A673 (cell line): ENCODE data around the gene DNAJC3. TPM values are rescaled to one million over a fixed set of nuclear protein-coding genes. Genes with fewer than 3 reads are reported as not detected.
"Not testable (repeated sequence)": the region's sequence is repeated elsewhere in the genome, so short reads cannot be mapped to it uniquely, and the experiment has no call there.

ENCODE experiments used
- BruUV-seq: library from RNA; stranded (reverse); fragments of 400-500 nt; replicated peaks from 2 replicates; lab custom pipeline; 2021; lab: Mats Ljungman, UMichigan
- CTCF ChIA-PET: fragments of 300-600 bp; sonication (Branson Sonifier 250); formaldehyde crosslinking; loops from one replicate; lab custom pipeline; 2022; ENCODE audit warnings: antibody characterized with exemption; lab: Charles Lee
- POLR2A ChIA-PET: fragments of 300-600 bp; sonication (Branson Sonifier 250); formaldehyde crosslinking; loops from one replicate; lab custom pipeline; 2022; ENCODE audit warnings: antibody characterized with exemption; ENCODE audit not compliant: low non-redundant PET; lab: Charles Lee
- DNase-seq: peaks from one replicate; pipeline ENCODE4 v3.0.0-alpha.2; 2015; ENCODE audit warnings: low spot score
- H3K27ac ChIP-seq: fragments of 200-600 bp; sonication (generic); 2 replicates; pipeline ENCODE4 v1.5.1; 2016; ENCODE audit warnings: mixed run types, low read depth, mild to moderate bottlenecking, mixed read lengths, antibody characterized with exemption, low read length; ENCODE audit not compliant: poor library complexity, severe bottlenecking
- H3K27me3 ChIP-seq: fragments of 200-600 bp; sonication (generic); replicated peaks from 2 replicates; pipeline ENCODE4 v1.6.1; 2017; ENCODE audit warnings: mixed run types, low read depth, mild to moderate bottlenecking, mixed read lengths, antibody characterized with exemption, low read length; ENCODE audit not compliant: insufficient read depth, poor library complexity
- H3K36me3 ChIP-seq: fragments of 200-600 bp; sonication (generic); 2 replicates; pipeline ENCODE4 v1.6.1; 2016; ENCODE audit warnings: mixed run types, mild to moderate bottlenecking, mixed read lengths, antibody characterized with exemption, low read length; ENCODE audit not compliant: insufficient read depth, poor library complexity, severe bottlenecking
- H3K4me1 ChIP-seq: fragments of 200-600 bp; sonication (generic); 2 replicates; pipeline ENCODE4 v1.6.1; 2017; ENCODE audit warnings: mixed run types, mild to moderate bottlenecking, mixed read lengths, antibody characterized with exemption, low read length; ENCODE audit not compliant: insufficient read depth, poor library complexity, severe bottlenecking
- H3K4me3 ChIP-seq: fragments of 200-600 bp; sonication (generic); 2 replicates; pipeline ENCODE4 v1.5.1; 2016; ENCODE audit warnings: low read depth, mixed run types, mild to moderate bottlenecking, mixed read lengths, low read length; ENCODE audit not compliant: poor library complexity, severe bottlenecking
- H3K9me3 ChIP-seq: fragments of 200-600 bp; sonication (generic); 2 replicates; pipeline ENCODE4 v1.6.1; 2016; ENCODE audit warnings: mixed run types, low read depth, mild to moderate bottlenecking, mixed read lengths, antibody characterized with exemption, low read length; ENCODE audit not compliant: poor library complexity, severe bottlenecking
- EZH2 ChIP-seq: fragments of 200-600 bp; sonication (generic); IDR thresholded peaks from 2 replicates; pipeline ENCODE4 v1.6.1; 2017; ENCODE audit warnings: borderline replicate concordance, low read depth, mild to moderate bottlenecking, mixed read lengths, antibody characterized with exemption, low read length; ENCODE audit not compliant: poor library complexity, severe bottlenecking
- intact Hi-C: fragments of 100-400 bp; cut with micrococcal nuclease; formaldehyde crosslinking; loops from one replicate; pipeline ENCODE4 v1.10.0; 2022; ENCODE audit not compliant: unreplicated experiment
- total RNA-seq: library from RNA; stranded (reverse); gene quantifications from 2 replicates; pipeline ENCODE4 v1.2.3, GENCODE V29; 2021
- TF ChIP-seq, protein P1 (sequence below): fragments of 300-800, 200-600 bp; sonication (generic); conservative IDR thresholded peaks from 2 replicates; pipeline ENCODE4 v1.5.1; 2017; ENCODE audit warnings: low read depth, mild to moderate bottlenecking, antibody characterized with exemption, low read length, moderate library complexity, mixed read lengths

Gene DNAJC3
- total RNA-seq, 1 experiment from 2014 or later, result 21.5 TPM

DNA sequence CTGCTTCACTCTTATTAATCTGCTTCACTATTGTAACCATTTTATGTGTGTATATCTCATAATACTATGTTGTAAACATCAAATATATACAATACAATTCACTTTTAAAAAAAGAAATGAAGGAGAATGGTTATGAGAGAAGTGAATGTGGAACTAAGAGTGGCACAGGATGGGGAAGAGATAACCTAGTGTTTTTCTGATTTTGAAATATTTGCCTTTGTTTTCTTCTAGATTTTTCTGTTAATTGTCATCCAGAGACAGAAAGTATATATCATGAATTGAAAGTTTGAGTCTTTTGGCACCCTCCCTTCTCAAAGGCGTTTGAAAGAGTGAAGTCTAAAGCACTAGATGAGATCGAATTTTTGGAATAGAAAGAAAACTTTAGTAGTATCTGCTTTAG lies 2.8 kb downstream of the DNAJC3 start:
- intact Hi-C loops, result no loop called here
- CTCF ChIA-PET, result no interaction called here
- Histone ChIP-seq H3K9me3 (no peaks in the 10 kb centered on the region), H3K27ac (no peak overlapping the region), H3K36me3 (no peaks in the 10 kb centered on the region), H3K27me3 (no peaks in the 10 kb centered on the region), H3K4me1 (peaks cover 7% of the 10 kb centered on the region), H3K4me3 (no peak overlapping the region)
- POLR2A ChIA-PET, result interaction anchor here (0.6 kb wide), 1 partner anchor 299 kb away, joined by 3 read pairs; no protein-coding TSS in a partner anchor
- DNase-seq, result no peak
- BruUV-seq, result no TSS peak
- no peak for TF ChIP-seq EZH2
- TF ChIP-seq, protein P1, sequence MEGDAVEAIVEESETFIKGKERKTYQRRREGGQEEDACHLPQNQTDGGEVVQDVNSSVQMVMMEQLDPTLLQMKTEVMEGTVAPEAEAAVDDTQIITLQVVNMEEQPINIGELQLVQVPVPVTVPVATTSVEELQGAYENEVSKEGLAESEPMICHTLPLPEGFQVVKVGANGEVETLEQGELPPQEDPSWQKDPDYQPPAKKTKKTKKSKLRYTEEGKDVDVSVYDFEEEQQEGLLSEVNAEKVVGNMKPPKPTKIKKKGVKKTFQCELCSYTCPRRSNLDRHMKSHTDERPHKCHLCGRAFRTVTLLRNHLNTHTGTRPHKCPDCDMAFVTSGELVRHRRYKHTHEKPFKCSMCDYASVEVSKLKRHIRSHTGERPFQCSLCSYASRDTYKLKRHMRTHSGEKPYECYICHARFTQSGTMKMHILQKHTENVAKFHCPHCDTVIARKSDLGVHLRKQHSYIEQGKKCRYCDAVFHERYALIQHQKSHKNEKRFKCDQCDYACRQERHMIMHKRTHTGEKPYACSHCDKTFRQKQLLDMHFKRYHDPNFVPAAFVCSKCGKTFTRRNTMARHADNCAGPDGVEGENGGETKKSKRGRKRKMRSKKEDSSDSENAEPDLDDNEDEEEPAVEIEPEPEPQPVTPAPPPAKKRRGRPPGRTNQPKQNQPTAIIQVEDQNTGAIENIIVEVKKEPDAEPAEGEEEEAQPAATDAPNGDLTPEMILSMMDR, result no peak

DNA sequence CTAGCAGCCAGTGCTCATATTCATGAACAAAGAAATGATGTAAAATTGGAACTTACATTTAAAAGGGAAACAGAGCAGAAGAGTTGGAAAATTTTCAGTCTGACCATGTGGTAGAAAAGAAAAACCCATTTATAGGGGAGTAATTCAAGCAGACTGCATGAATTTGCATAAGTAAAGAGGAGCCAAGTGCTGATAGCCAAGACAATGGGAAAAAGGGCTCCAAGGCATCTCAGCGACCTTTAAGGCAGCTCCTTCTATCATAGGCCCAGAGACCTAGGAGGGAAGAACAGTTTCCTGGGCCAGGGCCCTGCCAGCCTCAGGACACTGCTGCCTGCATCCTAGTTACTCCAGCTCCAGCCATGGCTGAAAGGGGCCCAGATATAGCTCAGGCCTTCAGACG lies 7.5 kb downstream of the DNAJC3 start:
- Histone ChIP-seq H3K27me3 (no peaks in the 10 kb centered on the region), H3K9me3 (peaks cover 3% of the 10 kb centered on the region), H3K4me3 (no peak overlapping the region), H3K4me1 (no peaks in the 10 kb centered on the region), H3K27ac (no peak overlapping the region), H3K36me3 (no peaks in the 10 kb centered on the region)
- TF ChIP-seq EZH2, result no peak
- TF ChIP-seq, protein P1, result no peak
- DNase-seq, result no peak
- no TSS peak for BruUV-seq
- intact Hi-C loops, result no loop called here
- ChIA-PET POLR2A (no interaction called here), CTCF (no interaction called here)

DNA sequence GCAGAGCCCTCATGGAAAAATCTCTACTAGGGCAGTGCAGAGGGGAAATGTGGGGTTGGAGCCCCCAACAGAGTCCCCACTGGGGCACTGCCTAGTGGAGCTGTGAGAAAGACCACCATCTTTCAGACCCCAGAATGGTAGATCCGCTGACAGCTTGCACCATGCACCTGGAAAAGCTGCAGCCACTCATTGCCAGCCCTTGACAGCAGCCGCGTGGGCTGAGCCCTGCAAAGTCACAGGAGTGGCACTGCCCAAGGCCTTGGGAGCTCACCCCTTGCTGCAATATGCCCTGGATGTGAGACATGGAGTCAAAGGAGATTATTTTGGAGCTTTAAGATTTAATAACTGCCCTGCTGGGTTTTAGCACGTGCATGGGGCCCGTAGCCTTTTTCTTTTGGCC lies 8.0 kb downstream of the DNAJC3 start:
- H3K27me3 ChIP-seq, BruUV-seq, H3K4me1 ChIP-seq, H3K27ac ChIP-seq, CTCF ChIA-PET, intact Hi-C loops, H3K4me3 ChIP-seq, H3K36me3 ChIP-seq, DNase-seq, H3K9me3 ChIP-seq: not testable (repeated sequence)
- POLR2A ChIA-PET, result interaction anchor here (0.6 kb wide), 1 partner anchor 9 kb away, joined by 3 read pairs; no protein-coding TSS in a partner anchor

DNA sequence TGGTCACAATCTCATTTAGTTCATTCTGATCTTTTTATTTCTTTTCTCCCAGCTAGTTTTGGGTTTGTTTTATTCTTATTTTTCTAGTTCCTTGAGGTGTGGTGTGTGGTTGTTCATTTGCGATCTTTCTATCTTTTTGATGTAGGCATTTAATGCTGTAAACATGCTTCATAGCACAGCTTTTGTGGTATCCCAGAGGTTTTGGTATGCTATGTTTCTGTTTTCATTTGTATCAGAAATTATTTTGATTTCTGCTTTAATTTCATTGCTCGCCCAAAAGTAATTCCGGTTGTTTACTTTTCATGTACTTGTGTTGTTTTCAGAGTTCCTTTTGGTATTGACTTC lies 12.6 kb downstream of the DNAJC3 start:
- POLR2A ChIA-PET, result no interaction called here

DNA sequence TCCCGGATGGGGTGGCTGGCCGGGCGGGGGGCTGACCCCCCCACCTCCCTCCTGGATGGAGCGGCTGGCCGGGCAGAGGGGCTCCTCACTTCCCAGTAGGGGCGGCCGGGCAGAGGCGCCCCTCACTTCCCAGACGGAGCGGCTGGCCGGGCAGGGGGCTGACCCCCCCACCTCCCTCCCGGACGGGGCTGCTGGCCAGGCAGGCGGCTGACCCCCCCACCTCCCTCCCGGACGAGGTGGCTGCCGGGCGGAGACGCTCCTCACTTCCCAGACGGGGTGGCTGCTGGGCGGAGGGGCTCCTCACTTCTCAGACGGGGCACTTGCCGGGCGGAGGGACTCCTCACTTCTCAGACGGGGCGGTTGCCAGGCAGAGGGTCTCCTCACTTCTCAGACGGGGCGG lies 14.0 kb downstream of the DNAJC3 start:
- H3K4me1 ChIP-seq, H3K9me3 ChIP-seq, H3K27ac ChIP-seq, H3K36me3 ChIP-seq, BruUV-seq, H3K27me3 ChIP-seq, POLR2A ChIA-PET, intact Hi-C loops, H3K4me3 ChIP-seq, DNase-seq, CTCF ChIA-PET: not testable (repeated sequence)

More for the DNA sequence above, 12.6 kb downstream of the DNAJC3 start:
- no peak for TF ChIP-seq EZH2
- TF ChIP-seq, protein P1, result no peak
- intact Hi-C loops, result no loop called here
- Histone ChIP-seq H3K4me3 (no peak overlapping the region), H3K27ac (no peak overlapping the region), H3K27me3 (no peaks in the 10 kb centered on the region), H3K36me3 (no peaks in the 10 kb centered on the region), H3K4me1 (no peaks in the 10 kb centered on the region), H3K9me3 (peaks cover 3% of the 10 kb centered on the region)
- BruUV-seq, result no TSS peak
- CTCF ChIA-PET, result no interaction called here
- DNase-seq, result no peak
